Measurements from ENCODE around the gene UMODL1. TPM values are rescaled to one million over a fixed set of nuclear protein-coding genes. Genes with fewer than 3 reads are reported as not detected.

UMODL1 gene
- total and polyA plus RNA-seq, 10 donors = 0.02 to 0.85 (median 0.09) TPM; not detected in 3

- Histone ChIP-seq H3K4me3 (no peak overlapping the region), H3K27me3 (replicated peaks in 1 of 7) (no peaks in the 10 kb centered on the region), H3K4me1 (peaks cover 0 to 15% (median 3%) of the 10 kb centered on the region in 6 donors), H3K36me3 (no peaks in the 10 kb centered on the region), H3K9me3 (no peaks in the 10 kb centered on the region), H3K27ac (peak overlapping the region in 7 of 8 donors; percentile 41 to 68 (median 59))
- WGBS, 5 donors = 49 to 72% (median 55%) methylated on average over 5 of the region's 5 CpGs
- intact Hi-C loops (cut with DNase I; ENCODE audit: low total_unique reads) = no loop called here
- peak; percentile 43 for DNase-seq
- TF ChIP-seq POLR2AphosphoS5 (IDR thresholded peaks at IDR 0.05) = peak in 2 of 3 donors; percentile 17 to 47
- TF ChIP-seq POLR2A (IDR thresholded peaks at IDR 0.05) = no peak
These were observed 31.6 kb upstream of the UMODL1 start for GRCh38 chr21:42039470-42039901.

- intact Hi-C loops (cut with DNase I; ENCODE audit: low total_unique reads) = loop anchor here (10.0 kb wide), 1 partner anchor 55 kb away; no protein-coding TSS in a partner anchor
- no peak overlapping the region for H3K4me3 ChIP-seq
- no peaks in the 10 kb centered on the region for H3K36me3 ChIP-seq
- DNase-seq = peak; percentile 67
- peak overlapping the region in 7 of 8 donors; percentile 41 to 68 (median 59) for H3K27ac ChIP-seq
- TF ChIP-seq, protein P1, sequence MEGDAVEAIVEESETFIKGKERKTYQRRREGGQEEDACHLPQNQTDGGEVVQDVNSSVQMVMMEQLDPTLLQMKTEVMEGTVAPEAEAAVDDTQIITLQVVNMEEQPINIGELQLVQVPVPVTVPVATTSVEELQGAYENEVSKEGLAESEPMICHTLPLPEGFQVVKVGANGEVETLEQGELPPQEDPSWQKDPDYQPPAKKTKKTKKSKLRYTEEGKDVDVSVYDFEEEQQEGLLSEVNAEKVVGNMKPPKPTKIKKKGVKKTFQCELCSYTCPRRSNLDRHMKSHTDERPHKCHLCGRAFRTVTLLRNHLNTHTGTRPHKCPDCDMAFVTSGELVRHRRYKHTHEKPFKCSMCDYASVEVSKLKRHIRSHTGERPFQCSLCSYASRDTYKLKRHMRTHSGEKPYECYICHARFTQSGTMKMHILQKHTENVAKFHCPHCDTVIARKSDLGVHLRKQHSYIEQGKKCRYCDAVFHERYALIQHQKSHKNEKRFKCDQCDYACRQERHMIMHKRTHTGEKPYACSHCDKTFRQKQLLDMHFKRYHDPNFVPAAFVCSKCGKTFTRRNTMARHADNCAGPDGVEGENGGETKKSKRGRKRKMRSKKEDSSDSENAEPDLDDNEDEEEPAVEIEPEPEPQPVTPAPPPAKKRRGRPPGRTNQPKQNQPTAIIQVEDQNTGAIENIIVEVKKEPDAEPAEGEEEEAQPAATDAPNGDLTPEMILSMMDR (IDR thresholded peaks at IDR 0.05 in 8 of 11, conservative IDR thresholded peaks at IDR 0.05 in 3 of 11) = no peak
- TF ChIP-seq POLR2A (IDR thresholded peaks at IDR 0.05) (no peak), POLR2AphosphoS5 (IDR thresholded peaks at IDR 0.05) (no peak)
- H3K4me1 ChIP-seq = peaks cover 0 to 15% (median 3%) of the 10 kb centered on the region in 6 donors
- 63 to 79% (median 76%) methylated on average over 11 to 12 of the region's 12 CpGs for WGBS, 5 donors
- no peaks in the 10 kb centered on the region for H3K9me3 ChIP-seq
- H3K27me3 ChIP-seq (replicated peaks in 1 of 7) = no peaks in the 10 kb centered on the region
These were observed 31.2 kb upstream of the UMODL1 start for GRCh38 chr21:42039911-42040351.

GRCh38 chr21:42040411-42041180, 30.5 kb upstream of the UMODL1 start:
- whole genome bisulfite sequencing, 5 donors = 89 to 93% (median 90%) methylated on average over 18 of the region's 18 CpGs
- Histone ChIP-seq H3K9me3 (no peaks in the 10 kb centered on the region), H3K27ac (no peak overlapping the region), H3K4me3 (no peak overlapping the region), H3K27me3 (replicated peaks in 1 of 7) (no peaks in the 10 kb centered on the region), H3K36me3 (no peaks in the 10 kb centered on the region), H3K4me1 (peaks cover 0 to 15% (median 3%) of the 10 kb centered on the region in 6 donors)
- TF ChIP-seq POLR2A (IDR thresholded peaks at IDR 0.05) (no peak), POLR2AphosphoS5 (IDR thresholded peaks at IDR 0.05) (no peak)
- TF ChIP-seq, protein P1 (IDR thresholded peaks at IDR 0.05 in 8 of 11, conservative IDR thresholded peaks at IDR 0.05 in 3 of 11) = no peak
- peak; percentile 39 for DNase-seq
- intact Hi-C loops (cut with DNase I; ENCODE audit: low total_unique reads) = loop anchor here (10.0 kb wide), 1 partner anchor 54 kb away; no protein-coding TSS in a partner anchor

- H3K27ac ChIP-seq = no peak overlapping the region
- WGBS, 5 donors = 86 to 94% (median 93%) methylated on average over 7 of the region's 7 CpGs
These were observed 29.9 kb upstream of the UMODL1 start for GRCh38 chr21:42041246-42041645.

More at GRCh38 chr21:42041246-42041645, 29.9 kb upstream of the UMODL1 start:
- TF ChIP-seq, protein P1 (IDR thresholded peaks at IDR 0.05 in 8 of 11, conservative IDR thresholded peaks at IDR 0.05 in 3 of 11) = no peak
- TF ChIP-seq POLR2AphosphoS5 (IDR thresholded peaks at IDR 0.05) (no peak), POLR2A (IDR thresholded peaks at IDR 0.05) (no peak)
- peaks cover 0 to 15% (median 3%) of the 10 kb centered on the region in 6 donors for H3K4me1 ChIP-seq
- no peak overlapping the region for H3K4me3 ChIP-seq
- intact Hi-C loops (cut with DNase I; ENCODE audit: low total_unique reads) = loop anchor here (10.0 kb wide), 1 partner anchor 54 kb away; no protein-coding TSS in a partner anchor
- no peaks in the 10 kb centered on the region for H3K27me3 ChIP-seq (replicated peaks in 1 of 7)
- no peaks in the 10 kb centered on the region for H3K36me3 ChIP-seq
- DNase-seq = peak; percentile 31
- H3K9me3 ChIP-seq = no peaks in the 10 kb centered on the region
